HG03066 (cell line): Measurements from ENCODE around the gene BRD3.
A peak's percentile ranks its signal among the peaks of the same experiment; 100 is the strongest.

Experiments used
- ATAC-seq: cut with Tn5 transposase; IDR thresholded peaks from one replicate; pipeline ENCODE4 v1.9.1; 2021; ENCODE audit warnings: low read depth; ENCODE audit not compliant: unreplicated experiment

The BRD3 gene

DNA sequence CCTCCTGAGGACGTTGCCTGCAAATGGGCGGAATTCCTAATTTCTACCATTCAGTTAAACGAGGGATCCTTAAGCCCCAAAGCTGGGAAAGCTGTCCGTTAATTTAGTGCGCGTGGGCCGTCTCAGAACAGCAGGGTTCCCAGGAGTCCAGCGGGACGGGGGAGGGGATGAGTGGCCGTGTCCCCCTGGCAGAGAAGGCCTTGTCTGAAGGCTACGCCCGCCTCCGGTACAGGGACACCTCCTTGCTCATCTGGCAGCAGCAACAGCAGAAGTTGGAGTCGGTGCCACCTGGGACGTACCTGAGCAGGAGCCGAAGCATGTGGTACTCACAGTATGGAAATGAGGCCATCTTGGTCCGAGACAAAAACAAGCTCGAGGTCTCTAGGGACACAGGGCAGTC is 41.2 kb downstream of the BRD3 start:
- no peak for ATAC-seq

GRCh38 chr9:134025606-134026541 is 42.0 kb downstream of the BRD3 start:
- peak; percentile 29 for ATAC-seq

- peak; percentile 75 for ATAC-seq
These were observed 42.8 kb downstream of the BRD3 start, which contains the start of gene BRD3OS for GRCh38 chr9:134024828-134025605. BRD3OS (plus strand) TSS chr9:134025481; CDS start chr9:134026748, 1,267 bp downstream.

- no peak for ATAC-seq
These were observed 43.5 kb downstream of the BRD3 start for GRCh38 chr9:134024214-134024792.

DNA sequence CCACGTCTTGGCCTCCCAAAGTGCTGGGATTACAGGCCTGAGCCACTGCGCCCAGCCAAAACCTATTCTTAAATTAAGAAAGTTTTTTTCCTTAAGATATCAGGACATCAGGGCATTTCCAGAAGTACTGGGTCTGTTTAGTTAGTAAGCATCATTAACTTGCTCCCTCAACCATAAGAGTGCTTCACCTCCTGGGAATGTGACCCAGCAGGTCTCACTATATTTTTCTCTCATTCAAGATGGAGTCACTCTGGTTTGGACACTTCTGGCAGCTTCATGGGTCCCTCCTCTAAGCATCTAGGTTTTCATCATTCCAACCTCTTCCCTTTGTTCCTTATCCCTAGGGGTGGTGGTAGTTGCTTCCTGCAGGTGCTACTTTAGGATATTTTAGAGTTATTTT is 52.9 kb downstream of the BRD3 start:
- ATAC-seq: no peak

DNA sequence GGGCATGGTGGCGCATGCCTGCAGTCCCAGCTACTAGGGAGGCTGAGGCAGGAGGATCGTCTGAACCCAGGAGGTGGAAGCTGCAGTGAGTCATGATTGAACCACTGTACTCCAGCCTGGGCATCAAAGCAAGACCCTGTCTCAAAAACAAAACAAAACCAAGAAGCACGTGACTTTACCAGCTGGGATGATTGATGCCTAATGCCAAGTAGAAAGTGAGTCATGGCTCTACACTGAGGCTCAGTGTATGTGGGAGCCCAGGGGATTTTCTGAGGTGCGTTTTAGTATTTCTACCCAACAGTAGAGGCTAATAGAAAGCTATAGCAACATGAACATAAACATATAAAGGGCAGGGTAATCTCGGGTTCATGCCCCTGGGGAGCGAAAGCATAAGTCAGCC is 56.4 kb downstream of the BRD3 start:
- no peak for ATAC-seq

DNA sequence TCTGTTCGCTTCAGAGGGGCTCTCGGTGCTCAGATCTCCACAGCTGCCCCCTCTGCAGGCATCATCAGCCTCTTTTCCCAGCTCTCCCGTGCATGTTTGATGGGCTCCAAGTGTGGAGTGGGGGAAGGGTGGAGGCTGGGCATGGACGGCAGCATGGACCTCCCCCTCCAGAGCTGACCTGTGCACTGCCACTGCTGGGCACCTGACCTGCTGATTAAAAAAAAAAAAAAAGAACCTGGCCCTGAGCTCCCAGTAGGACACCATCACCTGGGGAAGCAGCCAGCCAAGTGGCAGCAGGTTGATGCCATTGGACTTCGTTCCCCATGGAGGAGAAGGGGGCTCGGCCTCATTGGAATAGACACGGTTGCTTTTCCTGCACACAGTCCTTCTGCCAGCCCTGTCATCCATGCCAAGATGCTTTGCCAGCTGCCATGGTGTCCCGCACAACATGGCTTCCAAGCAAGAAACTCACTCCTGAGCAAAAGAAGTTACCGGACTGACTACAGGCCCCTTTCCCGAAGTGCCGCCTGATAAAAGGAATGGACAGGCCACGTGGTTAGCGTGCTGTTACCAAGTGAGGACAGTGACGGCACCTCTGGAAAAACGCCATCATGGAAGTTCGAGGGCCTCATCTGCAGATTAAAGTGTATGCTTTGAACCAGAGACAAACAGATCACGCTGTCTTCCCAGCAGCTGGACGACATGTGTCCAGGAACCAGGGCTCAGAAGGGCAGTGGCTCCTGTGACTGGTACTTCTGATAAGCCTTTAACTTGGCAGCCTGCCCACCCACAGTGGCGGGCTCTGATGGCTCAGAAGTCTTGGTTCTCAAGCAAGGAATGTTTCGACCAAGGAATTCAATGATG is 57.3 kb downstream of the BRD3 start:
- no peak for ATAC-seq

DNA sequence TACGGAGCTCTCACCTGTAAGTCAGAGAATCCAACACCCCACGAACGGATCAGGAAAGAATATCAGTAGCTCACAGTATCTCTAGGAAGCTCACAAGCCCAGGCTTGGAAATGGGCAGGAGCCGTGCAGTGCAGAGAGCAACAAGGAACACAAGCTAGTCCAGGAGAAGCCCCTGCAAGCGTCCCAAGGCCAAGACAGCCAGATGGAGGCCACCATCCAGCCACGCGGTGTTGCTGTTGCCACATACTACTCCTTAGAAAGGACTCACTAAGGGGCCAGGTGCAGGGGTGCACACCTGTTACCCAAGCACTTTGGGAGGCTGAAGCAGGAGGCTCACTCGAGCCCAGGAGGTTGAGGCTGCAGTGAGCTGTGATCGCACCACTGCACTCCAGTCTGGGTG is 60.3 kb downstream of the BRD3 start:
- ATAC-seq: no peak

DNA sequence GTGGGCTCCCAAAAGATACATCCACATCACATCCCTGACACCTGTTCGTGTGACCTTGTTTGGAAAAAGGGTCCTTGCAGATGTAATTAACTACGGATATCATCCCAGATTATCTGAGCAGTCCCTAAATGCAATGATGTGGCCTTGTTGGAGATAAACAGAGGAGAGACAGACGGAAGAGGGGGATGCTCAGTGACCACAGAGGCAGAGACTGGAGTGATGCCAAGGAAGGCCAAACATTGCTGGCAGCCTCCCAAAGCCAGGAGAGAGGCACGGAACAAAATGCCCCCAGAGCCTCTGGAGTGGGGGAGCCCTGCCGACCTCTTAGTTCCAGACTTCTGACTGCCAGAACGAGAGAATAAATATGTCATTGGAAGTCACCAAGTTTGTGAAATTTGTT is 60.7 kb downstream of the BRD3 start:
- ATAC-seq: no peak

DNA sequence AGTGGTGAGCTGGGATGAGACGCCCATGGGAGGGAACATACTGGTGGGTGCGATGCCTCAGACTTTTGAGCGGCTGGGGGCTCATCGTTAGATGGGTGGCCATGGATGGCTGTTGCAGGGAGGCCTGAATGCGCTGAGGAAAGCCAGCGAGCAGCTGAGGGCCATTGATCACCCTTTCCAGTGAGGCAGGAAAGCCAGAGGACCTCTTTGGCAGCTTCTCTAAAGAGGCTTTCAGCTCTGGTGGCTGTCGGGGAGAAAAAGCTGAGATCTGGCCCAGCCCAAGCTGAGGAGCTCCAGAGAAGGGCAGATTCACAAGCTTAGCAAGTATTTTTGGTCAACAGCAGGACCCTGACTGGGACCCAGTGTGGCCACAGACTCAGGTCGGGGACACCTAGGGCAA is 62.4 kb downstream of the BRD3 start:
- no peak for ATAC-seq

DNA sequence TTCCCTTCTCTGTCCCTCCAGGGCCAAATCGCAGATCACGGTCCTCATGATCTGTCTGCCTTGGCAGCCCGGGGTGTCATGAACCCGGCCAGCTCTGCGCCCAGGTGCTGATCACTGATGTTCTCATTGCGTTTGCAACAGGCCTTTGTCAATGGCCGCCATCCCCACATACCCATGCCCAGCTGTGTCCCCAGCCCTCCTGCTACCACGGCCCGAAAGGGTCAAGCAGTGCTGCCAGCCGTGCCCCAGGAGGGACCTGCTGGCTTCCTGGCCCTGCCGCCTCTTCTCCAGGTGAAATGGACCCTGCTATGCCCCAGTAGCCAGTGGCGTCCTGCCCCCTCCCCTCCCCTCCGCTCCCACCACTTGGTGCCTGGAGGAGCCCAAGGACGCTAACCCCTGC is 62.9 kb downstream of the BRD3 start:
- ATAC-seq: no peak

DNA sequence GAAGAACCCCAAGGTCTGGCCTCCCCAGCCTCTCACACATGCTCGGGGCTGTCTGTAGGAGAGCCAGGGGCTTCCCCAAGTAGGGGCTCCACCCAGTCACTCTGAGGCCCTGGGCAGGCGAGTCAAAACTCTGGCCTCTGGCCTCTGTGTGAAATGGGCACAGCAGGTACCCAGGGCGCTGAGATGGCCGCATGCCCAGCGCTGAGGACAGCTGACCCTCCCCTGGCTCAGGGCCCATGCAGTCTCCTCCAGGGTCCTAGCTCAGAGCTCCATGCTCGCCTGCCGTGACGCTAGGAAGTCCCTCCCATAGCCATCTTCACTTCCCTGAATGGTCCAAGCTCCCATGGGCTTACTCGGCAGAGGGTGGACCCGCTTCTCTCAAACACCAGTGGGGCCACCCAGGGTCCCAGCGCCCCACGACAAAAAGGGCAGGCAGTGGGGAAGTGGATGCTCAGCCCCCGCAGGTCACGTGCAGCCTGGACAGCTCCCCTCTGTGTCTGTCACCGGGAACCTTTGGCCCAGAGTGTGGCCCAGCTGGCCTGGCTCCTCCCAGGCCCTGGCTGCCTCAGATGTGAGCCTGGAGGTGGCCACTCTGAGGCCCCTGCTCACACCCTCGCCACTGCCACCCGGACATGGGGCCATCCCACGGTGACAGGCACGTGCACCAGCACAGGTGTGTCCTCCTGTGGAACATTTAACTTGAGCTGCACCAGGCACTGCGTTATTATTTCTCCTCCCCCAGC is 63.5 kb downstream of the BRD3 start:
- no peak for ATAC-seq

- no peak for ATAC-seq
These were observed 64.6 kb downstream of the BRD3 start for GRCh38 chr9:134003237-134003636.

- no peak for ATAC-seq
These were observed 65.0 kb downstream of the BRD3 start for GRCh38 chr9:134002796-134003195.

DNA sequence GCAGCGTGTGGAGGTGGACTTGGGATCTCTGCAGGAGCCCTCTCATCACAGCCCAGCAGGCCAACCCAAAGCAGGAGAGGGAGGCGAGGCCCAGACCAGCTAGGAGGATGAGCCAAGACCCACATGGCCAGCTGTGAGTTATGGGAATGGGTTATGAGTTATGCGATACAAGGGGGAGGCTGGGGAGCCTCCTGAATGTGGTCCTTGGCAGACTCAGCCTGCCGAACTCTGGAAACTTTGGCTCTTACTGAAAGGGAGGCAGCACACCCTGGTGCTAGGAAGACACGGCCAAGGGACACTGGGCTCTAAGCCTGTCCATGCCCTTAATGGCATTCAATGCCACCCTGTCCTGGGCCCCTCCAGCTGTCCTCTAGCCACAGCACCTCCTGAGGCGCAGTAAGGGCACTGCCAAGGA is 68.0 kb downstream of the BRD3 start:
- no peak for ATAC-seq

DNA sequence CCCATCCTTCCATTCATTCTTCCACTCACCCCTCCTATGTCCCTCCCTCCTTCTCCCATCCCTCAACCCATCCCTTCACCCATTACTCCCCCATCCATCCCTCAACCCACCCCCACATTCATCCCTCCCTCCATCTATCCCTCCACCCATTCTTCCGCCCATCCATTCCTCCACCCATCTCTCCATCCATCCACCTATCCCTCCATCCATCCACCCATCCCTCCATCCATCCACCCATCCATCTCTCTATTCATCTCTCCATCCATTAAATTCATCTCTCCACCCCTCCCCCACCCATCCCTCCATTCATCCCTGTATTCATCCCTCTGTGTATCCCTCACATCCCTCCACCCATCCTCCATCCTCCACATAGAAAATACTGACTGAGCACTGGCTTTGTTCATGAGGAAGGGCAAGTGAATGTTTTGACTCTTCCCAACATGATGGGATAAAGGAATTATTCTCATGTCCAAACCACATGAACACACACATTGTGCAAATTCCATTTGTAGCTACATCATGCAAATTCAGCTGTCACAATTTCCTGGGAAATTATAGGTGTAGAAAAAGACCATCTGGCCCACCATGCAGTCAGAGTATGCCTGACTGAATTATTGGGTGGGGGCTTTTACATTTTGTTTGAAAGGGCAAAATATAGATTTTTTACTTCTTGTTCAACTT is 68.8 kb downstream of the BRD3 start:
- no peak for ATAC-seq

- ATAC-seq: no peak
These were observed 70.2 kb downstream of the BRD3 start for GRCh38 chr9:133997584-133997983.

- ATAC-seq: no peak
These were observed 71.0 kb downstream of the BRD3 start for GRCh38 chr9:133996531-133997520.
